Activated CD4-positive, CD25-positive, alpha-beta regulatory T cell (primary cell): ENCODE measurements around the gene SLC39A11.
"Not testable (repeated sequence)": the region's sequence is repeated elsewhere in the genome, so short reads cannot be mapped to it uniquely, and the experiment has no call there.

Source experiments
- DNase-seq, 4 experiments: peaks; one replicate each; lab custom pipeline; 2025; lab: John Stamatoyannopoulos, UW

The SLC39A11 gene, protein sequence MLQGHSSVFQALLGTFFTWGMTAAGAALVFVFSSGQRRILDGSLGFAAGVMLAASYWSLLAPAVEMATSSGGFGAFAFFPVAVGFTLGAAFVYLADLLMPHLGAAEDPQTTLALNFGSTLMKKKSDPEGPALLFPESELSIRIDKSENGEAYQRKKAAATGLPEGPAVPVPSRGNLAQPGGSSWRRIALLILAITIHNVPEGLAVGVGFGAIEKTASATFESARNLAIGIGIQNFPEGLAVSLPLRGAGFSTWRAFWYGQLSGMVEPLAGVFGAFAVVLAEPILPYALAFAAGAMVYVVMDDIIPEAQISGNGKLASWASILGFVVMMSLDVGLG

DNA sequence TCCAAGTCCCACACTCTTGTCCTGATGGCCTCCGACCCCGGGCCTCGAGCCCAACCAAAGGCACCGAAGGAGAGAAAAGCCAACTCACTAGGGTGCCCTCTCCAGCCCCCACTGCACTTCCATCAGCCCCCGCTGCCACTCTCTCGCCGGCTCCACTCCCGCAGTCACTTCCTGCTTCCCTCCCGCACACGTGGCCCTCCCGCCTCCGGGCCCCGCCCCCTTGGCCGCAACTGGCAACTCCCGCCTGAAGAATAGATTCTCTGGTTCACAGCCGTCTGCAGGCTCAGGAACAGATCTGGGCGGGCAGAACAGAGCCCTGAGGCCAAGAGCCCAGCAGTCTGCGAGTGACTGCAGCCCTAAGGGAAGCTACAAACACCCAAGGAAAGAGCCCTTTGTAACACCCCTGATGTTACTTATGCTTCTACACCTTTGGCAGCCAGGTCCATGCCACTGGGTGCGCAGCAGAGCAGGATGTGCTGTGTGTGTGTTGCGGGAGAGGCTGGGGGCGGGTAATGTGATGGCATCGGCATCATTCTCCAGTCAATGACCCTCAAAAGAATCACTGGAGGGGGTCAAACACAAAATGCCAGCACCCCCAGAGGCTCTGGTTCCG is at the start of gene SLC39A11:
Gene SLC39A11 (minus strand): TSS at position 166 of the 613 bp plus-strand sequence. CDS start 3,924 bp downstream, outside the sequence.
- DNase-seq: peak; percentile 73 to 80 (median 76)

GRCh38 chr17:73141411-73141810 is 48.9 kb upstream of the SLC39A11 start:
- no peak for DNase-seq

DNA sequence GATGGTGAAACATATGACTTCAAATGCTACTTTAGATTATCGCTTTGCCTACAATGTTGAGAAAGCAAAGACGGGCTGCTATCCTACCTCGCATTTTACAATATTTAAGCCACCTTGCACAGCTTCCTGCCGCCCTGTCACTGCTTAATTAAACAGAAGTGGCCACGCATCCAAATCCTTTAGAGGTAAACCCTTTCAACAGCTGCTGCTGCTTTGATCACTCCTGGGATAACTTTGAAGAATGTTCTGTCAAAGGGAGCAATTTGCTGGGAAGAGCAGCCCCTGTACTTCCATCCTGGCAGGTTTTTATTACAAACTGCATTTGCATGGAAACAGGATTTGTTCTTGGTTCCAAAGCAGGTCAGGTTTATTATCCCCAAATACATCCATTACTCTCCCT is 48.1 kb upstream of the SLC39A11 start:
- no peak for DNase-seq

DNA sequence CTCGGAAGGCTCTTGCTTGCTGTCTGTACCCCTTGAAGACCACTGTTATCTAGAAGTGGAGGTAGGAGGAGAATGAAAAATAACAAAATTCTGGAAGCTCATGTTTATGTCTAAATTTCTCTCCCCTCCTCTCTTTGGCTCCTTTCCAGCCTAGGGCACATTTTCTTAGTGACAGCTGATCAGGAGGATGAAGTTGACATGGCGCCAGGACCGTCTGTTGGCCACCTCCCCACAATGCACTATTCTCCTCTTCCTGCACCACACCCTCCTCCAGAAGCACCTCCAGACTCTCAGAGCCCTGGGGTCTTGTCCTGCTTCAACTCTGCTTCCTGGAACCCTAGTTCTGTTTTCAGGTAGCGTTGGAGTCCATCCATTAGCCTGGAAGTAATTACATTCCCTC is 46.8 kb upstream of the SLC39A11 start:
- no peak for DNase-seq

DNA sequence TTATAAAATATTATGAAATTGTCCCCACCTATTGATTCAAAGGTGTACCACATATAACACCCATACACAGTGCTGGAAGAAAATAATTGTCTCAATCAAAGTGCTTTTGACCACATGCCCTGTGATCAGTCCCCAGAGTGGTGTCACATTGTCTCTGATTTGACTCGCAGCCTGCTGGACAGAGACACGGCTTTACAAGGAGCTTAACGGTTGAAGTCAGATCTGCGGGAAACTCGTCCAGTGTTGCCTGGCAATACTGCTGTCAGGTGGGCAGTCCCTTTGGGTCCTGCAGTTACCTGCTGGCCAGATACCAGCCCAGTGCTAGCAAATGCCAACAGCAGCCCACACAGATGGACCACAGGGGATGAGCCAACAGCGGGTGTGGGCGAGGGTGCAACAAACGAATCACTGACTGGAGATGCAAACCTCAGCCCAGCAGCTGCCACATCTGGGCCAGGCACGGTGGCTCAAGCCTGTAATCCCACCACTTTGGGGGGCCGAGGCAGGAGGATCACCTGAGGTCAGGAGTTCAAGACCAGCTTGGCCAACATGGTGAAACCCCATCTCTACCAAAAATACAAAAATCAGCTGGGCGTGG is 46.2 kb upstream of the SLC39A11 start:
- DNase-seq: no peak

DNA sequence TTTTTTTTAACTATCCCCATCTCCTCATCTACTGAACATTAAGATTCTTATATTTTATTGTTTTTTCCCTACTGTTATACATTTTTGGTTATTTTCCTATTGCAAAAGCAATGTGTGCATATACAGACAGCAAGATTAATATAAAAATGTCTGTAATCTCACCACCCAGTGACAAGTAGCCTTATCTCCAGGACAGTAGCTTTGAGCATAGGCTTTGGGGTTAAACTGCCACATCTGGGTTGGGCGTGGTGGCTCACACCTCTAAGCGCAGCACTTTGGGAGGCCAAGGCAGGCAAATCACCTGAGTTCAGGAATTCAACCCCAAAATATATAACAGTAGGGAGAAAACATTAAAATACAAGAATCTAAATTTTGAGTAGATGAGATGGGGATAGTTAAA is 44.9 kb upstream of the SLC39A11 start:
- DNase-seq: no peak

GRCh38 chr17:73135766-73136165 is 43.3 kb upstream of the SLC39A11 start:
- DNase-seq: no peak

- no peak for DNase-seq
Measured at GRCh38 chr17:73133911-73134649, 41.6 kb upstream of the SLC39A11 start.

DNA sequence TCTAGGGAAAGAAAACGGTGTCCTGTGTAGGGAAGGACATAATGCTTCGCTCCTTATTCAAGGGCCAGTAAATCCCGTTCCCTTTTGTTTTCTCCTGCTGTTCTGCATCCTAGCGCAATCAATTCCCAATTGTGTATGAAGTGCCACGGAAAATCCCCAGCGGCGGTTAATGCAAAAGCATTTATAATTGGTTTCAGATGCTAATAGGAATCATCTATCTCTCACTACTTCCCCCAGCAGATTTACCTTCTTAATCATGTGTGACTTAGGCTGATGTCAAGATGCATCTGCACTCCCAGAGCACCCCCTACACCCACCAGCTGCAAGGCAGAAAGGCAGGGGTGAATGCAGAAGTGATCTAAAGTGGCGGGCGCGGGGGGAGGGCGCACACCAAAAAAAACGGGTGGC is 39.6 kb upstream of the SLC39A11 start:
- no peak for DNase-seq

DNA sequence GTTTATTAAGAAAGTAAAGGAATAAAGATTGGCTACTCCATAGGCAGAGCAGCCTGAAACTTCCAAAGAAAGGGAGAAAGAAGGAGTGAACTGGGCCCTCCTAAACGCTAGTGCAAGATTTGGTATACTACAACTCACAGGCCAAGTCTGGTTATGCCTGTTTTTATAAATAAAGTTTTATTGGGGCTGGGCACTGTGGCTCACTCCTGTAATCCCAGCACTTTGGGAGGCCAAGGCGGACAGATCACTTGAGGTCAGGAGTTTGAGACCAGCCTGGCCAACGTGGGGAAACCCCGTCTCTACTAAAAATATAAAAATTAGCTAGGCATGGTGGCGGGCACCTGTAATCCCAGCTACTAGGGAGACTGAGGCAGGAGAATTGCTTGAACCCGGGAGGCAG is 39.0 kb upstream of the SLC39A11 start:
- DNase-seq: not testable (repeated sequence)

DNA sequence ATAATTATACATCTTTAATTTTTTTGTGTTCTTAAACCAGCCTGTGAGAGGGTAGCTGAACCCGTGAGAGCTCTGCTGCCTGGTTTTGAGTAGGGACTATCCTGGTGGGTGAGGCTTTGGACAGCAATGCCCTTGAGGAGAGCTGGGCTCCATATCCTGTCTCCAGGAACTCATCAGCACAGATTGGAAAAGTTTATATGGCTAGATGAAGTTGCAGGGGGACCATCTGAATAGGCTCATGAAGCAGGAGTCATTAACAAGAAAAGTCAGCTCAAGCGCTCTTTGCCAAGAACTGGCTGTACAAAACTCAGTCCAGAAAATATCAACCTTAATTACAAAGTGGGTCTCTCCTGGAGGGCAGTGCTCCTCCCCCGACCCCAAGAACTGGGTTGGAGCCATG is 38.5 kb upstream of the SLC39A11 start:
- DNase-seq: no peak

DNA sequence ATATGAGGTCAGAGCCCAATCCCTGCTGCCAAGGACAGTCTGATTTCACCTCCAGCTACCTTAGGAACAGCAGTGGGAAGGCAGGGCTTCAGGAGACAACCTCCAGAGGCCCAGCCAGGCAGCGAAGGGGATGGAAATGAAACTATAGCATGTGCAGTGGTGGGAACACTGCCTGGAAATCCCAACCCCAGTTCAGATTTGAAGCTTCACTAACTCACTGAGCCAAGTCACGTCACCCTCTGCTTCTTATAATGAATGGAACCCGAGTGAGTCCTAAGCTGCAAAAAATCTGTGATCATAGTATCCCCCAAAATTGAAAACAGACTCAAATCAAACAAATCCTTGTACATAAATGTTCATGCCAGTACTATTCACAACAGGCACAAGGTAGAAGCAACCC is 36.0 kb upstream of the SLC39A11 start:
- no peak for DNase-seq

- no peak for DNase-seq
Measured at GRCh38 chr17:73126716-73127473, 34.4 kb upstream of the SLC39A11 start.

DNA sequence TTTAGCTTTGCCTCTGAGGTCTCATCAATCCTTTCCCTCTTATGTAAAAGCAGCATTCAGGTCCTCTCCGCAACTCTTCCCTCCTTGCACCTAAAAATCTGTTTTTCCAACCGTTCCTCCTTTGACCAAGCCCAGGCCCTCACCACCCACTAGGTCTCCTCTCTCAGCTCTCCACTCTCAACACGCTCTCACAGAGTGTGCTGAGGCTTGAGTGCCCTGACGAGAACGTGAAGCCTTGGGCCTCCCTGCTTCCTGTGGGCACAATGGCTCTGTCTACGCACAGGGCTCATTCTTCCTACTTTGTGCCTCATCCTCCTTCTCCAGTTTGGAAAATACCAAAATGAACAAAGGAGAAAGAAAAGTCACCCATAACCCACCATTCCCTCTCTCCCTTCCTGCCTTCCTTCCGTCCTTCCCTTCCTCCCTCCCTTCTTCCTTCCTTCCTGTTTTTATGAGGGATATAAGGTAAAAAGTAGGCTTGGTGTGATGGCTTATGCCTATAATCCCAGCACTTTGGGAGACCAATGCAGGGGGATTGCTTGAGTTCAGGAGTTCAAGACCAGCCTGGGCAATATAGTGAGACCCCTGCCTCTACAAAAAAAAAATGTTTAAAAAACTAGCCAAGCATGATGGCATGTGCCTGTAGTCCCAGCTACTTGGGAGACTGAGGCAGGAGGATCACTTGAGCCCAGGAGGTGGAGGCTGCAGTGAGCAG is 31.3 kb upstream of the SLC39A11 start:
- no peak for DNase-seq

DNA sequence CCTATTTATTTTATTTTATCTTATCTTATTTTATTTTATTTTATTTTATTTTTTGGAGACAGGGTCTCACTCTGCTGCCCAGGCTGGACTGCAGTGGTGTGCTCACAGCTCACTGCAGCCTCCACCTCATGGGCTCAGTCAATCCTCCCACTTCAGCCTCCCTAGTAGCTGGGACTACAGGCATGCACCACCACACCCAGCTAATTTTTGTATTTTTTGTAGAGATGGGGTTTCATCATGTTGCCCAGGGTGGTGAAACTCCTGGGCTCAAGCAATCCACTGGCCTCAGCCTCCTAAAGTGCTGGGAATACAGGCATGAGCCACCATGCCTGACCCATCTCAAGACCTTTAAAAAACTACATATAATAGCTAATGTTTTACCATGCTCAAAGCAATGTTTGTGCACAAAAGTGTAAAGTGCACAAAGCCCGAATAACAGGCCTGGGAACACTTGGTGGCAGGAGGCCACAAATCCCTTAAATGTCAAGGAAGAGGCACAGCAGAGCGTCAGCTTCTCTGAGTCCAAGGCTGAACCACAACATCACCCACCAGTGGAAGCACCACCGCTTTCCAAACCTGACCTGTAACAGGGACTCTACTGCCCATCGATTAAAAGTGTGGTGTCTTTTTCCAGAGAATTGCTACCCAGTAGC is 30.6 kb upstream of the SLC39A11 start:
- DNase-seq: no peak

GRCh38 chr17:73121506-73121905 is 29.0 kb upstream of the SLC39A11 start:
- no peak for DNase-seq

- DNase-seq: no peak
Measured at GRCh38 chr17:73119631-73120030, 27.1 kb upstream of the SLC39A11 start.

GRCh38 chr17:73118951-73119391 is 26.5 kb upstream of the SLC39A11 start:
- no peak for DNase-seq

GRCh38 chr17:73118139-73118538 is 25.7 kb upstream of the SLC39A11 start:
- no peak for DNase-seq

DNA sequence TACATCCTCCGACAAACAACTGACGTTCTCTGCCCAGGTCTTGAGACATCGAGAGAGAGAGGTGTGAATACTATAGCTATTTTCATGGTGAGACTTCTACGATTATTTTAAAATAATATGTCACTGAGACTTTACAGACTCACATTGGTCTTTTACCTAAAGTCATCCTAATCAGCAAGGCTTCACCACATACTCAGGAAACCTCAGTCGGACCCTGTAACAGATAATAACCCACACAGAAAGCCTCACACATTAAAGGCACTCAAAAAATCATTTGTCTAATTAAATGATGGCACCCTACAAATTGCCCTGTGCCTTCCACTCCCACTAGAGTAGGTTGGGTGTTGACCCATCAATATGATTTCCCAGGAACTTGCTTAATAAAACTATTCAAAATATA is 19.8 kb upstream of the SLC39A11 start:
- no peak for DNase-seq

GRCh38 chr17:73111386-73111785 is 18.9 kb upstream of the SLC39A11 start:
- no peak for DNase-seq
